Measurements from ENCODE around the gene MRPL58. TPM values are rescaled to one million over a fixed set of nuclear protein-coding genes. Genes with fewer than 3 reads are reported as not detected.

The MRPL58 gene
- total RNA-seq, 1 donor from 2014 or later, result 25.1 TPM

GRCh38 chr17:74970395-74970794 lies 42.1 kb upstream of the MRPL58 start:
- Mint-ChIP-seq H3K4me1 (ENCODE audit: unreplicated experiment) (peaks cover 10% of the 10 kb centered on the region), H3K36me3 (ENCODE audit: unreplicated experiment) (no peaks in the 10 kb centered on the region), H3K4me3 (ENCODE audit: unreplicated experiment) (no peak overlapping the region), H3K27me3 (ENCODE audit: unreplicated experiment) (peaks cover 16% of the 10 kb centered on the region), H3K9me3 (ENCODE audit: unreplicated experiment) (no peaks in the 10 kb centered on the region), H3K27ac (ENCODE audit: unreplicated experiment) (no peak overlapping the region)
- no peak for TF ChIP-seq CTCF (IDR thresholded peaks at IDR 0.05)
- no peak for DNase-seq (ENCODE audit: extremely low spot score, unreplicated experiment)

DNA sequence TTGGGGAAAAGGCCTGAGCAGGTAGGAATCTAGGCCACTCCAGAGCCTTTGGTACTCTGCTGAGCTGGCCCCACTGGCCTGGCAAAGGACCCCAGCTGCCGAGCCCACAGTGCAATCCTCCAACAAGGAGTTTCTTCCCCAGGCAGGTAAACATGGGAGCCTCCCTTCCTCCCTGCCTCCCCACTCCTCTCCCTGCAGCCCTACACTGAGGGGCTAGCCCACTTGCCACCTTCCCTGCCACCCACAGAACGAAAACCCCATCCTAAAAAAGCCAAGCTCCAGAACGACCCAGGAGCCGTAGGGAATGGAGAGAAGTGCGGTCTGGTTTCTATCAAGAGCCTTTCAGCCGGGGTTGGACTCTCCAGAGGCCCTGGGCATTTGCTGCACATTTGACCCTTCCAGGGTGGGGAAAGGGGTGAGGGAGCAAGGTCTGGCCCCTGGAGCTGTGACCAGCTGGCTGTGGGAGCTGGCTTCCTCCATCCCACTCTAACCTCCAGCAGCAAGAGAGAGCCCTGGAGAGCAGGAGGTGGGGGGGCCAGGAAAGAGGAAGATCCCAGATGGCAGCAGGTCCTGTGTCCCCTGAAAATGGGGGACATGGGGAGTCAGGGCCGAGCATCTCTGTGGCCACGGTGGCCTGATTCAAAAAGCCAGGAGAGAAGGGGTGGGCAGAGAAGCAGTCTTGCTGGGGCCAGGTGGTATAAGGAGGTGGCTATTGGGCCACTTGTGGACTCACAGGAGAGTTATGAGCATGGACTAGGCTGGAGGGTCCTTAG lies 41.2 kb upstream of the MRPL58 start:
- H3K9me3 Mint-ChIP-seq (ENCODE audit: unreplicated experiment), result no peaks in the 10 kb centered on the region
- H3K27me3 Mint-ChIP-seq (ENCODE audit: unreplicated experiment), result peaks cover 20% of the 10 kb centered on the region
- no peak for DNase-seq (ENCODE audit: extremely low spot score, unreplicated experiment)
- no peak for TF ChIP-seq CTCF (IDR thresholded peaks at IDR 0.05)
- no peaks in the 10 kb centered on the region for H3K36me3 Mint-ChIP-seq (ENCODE audit: unreplicated experiment)
- peak overlapping the region; percentile 77 for H3K4me3 Mint-ChIP-seq (ENCODE audit: unreplicated experiment)
- peaks cover 10% of the 10 kb centered on the region for H3K4me1 Mint-ChIP-seq (ENCODE audit: unreplicated experiment)
- H3K27ac Mint-ChIP-seq (ENCODE audit: unreplicated experiment), result no peak overlapping the region

DNA sequence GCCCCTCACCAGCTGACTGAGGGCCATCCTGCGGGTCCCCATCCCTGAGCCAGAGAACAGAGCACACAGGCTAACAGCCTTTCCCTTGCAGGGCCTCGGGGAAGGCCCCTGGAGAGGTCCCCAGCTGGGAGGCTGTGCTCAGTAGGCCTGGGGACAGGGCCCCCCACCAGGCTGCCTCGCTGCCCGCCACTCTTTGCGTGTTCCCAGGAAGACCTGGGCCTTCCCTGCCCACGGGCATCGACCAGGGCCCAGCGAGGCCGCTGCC lies 40.7 kb upstream of the MRPL58 start:
- Mint-ChIP-seq H3K4me1 (ENCODE audit: unreplicated experiment) (peaks cover 10% of the 10 kb centered on the region), H3K4me3 (ENCODE audit: unreplicated experiment) (peak overlapping the region; percentile 77), H3K27ac (ENCODE audit: unreplicated experiment) (no peak overlapping the region), H3K36me3 (ENCODE audit: unreplicated experiment) (no peaks in the 10 kb centered on the region), H3K27me3 (ENCODE audit: unreplicated experiment) (peaks cover 20% of the 10 kb centered on the region), H3K9me3 (ENCODE audit: unreplicated experiment) (no peaks in the 10 kb centered on the region)
- DNase-seq (ENCODE audit: extremely low spot score, unreplicated experiment), result no peak
- TF ChIP-seq CTCF (IDR thresholded peaks at IDR 0.05), result no peak

DNA sequence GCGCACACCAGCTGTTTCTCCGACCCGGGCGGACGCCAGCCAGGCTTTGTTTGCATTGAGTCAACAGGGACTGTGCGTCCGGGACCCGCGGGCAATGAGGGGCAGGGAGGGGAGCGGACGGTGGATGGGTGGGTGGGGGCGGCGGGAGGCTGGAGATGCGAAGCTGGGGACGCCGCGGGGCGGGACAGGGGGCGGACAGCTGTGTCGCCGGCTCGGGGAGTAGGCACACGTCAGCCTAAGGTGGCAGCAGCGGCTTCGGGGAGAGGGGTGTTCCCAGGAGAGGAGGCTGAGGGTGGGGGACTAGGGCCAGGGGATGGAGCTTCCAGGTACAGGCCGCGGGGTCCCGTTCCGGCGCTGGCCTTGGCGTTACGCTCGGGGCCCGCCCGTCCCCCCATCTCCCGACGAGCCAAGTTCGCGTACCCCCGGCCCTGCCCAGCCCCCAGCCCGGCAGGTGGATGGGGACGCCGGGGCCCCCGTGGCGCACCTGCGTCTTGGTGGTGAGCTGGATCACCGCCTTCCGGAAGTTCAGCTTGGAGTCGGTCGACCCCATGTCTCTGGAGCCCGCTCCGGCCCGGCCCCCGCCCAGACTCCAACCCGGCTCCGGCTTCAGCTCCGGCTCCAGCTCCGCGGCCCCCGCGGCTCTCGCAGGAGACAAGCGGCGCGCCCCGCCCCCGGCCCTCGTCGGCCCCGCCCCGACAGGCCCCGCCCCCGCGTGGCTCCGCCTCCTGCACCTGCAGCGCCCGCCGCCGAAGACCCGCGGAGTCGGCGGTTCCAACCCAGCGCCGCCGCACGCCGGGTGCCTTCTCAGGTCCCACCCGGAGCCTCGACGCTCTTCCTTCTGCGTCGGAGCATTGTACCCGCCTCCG lies 40.1 kb upstream of the MRPL58 start, which contains the start of gene HID1:
Gene HID1 (minus strand): TSS at position 653 of the 866 bp plus-strand sequence. CDS start 103 bp downstream, at position 550.
- H3K4me1 Mint-ChIP-seq (ENCODE audit: unreplicated experiment), result peaks cover 10% of the 10 kb centered on the region
- H3K4me3 Mint-ChIP-seq (ENCODE audit: unreplicated experiment), result peak within 1 kb of the TSS; percentile 77
- H3K27ac Mint-ChIP-seq (ENCODE audit: unreplicated experiment), result no peak within 1 kb of the TSS
- H3K27me3 Mint-ChIP-seq (ENCODE audit: unreplicated experiment), result peaks cover 20% of the 10 kb centered on the region
- TF ChIP-seq CTCF (IDR thresholded peaks at IDR 0.05), result no peak
- no peaks in the 10 kb centered on the region for H3K9me3 Mint-ChIP-seq (ENCODE audit: unreplicated experiment)
- no peak for DNase-seq (ENCODE audit: extremely low spot score, unreplicated experiment)
- no peaks in the 10 kb centered on the region for H3K36me3 Mint-ChIP-seq (ENCODE audit: unreplicated experiment)

DNA sequence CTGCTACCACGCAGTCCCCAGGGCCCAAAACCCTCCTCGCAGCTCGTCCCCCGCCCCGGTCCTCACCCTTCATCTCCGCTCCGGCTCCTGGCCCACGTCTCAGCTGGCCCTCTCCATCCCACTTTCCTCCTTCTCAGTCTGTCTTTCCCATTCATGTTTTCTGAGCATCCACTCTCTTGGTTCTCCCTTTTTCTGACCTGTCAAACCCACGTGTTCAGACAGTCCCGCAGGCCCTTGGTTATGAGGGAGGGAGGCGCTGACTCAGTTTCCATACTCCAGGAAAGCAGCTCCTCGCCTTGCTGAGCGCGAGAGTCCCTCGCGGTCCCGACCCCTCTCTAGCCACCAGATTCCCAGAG lies 39.5 kb upstream of the MRPL58 start:
- Mint-ChIP-seq H3K4me3 (ENCODE audit: unreplicated experiment) (peak overlapping the region; percentile 77), H3K4me1 (ENCODE audit: unreplicated experiment) (peaks cover 10% of the 10 kb centered on the region), H3K27ac (ENCODE audit: unreplicated experiment) (no peak overlapping the region), H3K27me3 (ENCODE audit: unreplicated experiment) (peaks cover 20% of the 10 kb centered on the region), H3K9me3 (ENCODE audit: unreplicated experiment) (no peaks in the 10 kb centered on the region), H3K36me3 (ENCODE audit: unreplicated experiment) (no peaks in the 10 kb centered on the region)
- no peak for DNase-seq (ENCODE audit: extremely low spot score, unreplicated experiment)
- TF ChIP-seq CTCF (IDR thresholded peaks at IDR 0.05), result no peak
